AG09309 (cell line): Measurements from ENCODE around the gene PDPR.
"Not testable (repeated sequence)": the region's sequence is repeated elsewhere in the genome, so short reads cannot be mapped to it uniquely, and the experiment has no call there.

Source experiments
- DNase-seq: peaks from one replicate; pipeline ENCODE4 v3.0.0-alpha.2; 2010; ENCODE audit warnings: low read depth
- H3K4me3 ChIP-seq: 2 replicates; pipeline ENCODE4 v1.5.1; 2011; ENCODE audit warnings: mild to moderate bottlenecking, low read depth, low read length, moderate library complexity; ENCODE audit not compliant: control insufficient read depth

The PDPR gene

GRCh38 chr16:70187858-70188607 is 73.9 kb downstream of the PDPR start:
- peak overlapping the region; percentile 26 for H3K4me3 ChIP-seq
- not testable (repeated sequence) for DNase-seq

- H3K4me3 ChIP-seq = peak overlapping the region; percentile 26
- DNase-seq = not testable (repeated sequence)
Observed at GRCh38 chr16:70188608-70188915, 74.4 kb downstream of the PDPR start.

GRCh38 chr16:70190574-70190973 is 76.4 kb downstream of the PDPR start:
- DNase-seq, H3K4me3 ChIP-seq: not testable (repeated sequence)

GRCh38 chr16:70196683-70197300 is 82.7 kb downstream of the PDPR start:
- DNase-seq, H3K4me3 ChIP-seq: not testable (repeated sequence)

GRCh38 chr16:70197611-70198010 is 83.5 kb downstream of the PDPR start:
- not testable (repeated sequence) for H3K4me3 ChIP-seq, DNase-seq

- DNase-seq, H3K4me3 ChIP-seq: not testable (repeated sequence)
Observed at GRCh38 chr16:70198230-70198629, 84.1 kb downstream of the PDPR start.

- H3K4me3 ChIP-seq, DNase-seq: not testable (repeated sequence)
Observed at GRCh38 chr16:70198666-70199065, 84.5 kb downstream of the PDPR start.

- not testable (repeated sequence) for H3K4me3 ChIP-seq, DNase-seq
Observed at GRCh38 chr16:70199170-70199569, 85.0 kb downstream of the PDPR start.

GRCh38 chr16:70200063-70200462 is 85.9 kb downstream of the PDPR start:
- not testable (repeated sequence) for H3K4me3 ChIP-seq, DNase-seq

GRCh38 chr16:70203508-70203907 is 89.4 kb downstream of the PDPR start:
- H3K4me3 ChIP-seq, DNase-seq: not testable (repeated sequence)

- not testable (repeated sequence) for DNase-seq
Observed at GRCh38 chr16:70204010-70204409, 89.9 kb downstream of the PDPR start.

GRCh38 chr16:70204668-70205405 is 90.7 kb downstream of the PDPR start:
- not testable (repeated sequence) for DNase-seq, H3K4me3 ChIP-seq

More at GRCh38 chr16:70204010-70204409, 89.9 kb downstream of the PDPR start:
- H3K4me3 ChIP-seq = not testable (repeated sequence)

- H3K4me3 ChIP-seq, DNase-seq: not testable (repeated sequence)
Observed at GRCh38 chr16:70206382-70206781, 92.2 kb downstream of the PDPR start.
